ENCODE measurements around the gene COMMD1.
"Not testable (repeated sequence)": the region's sequence is repeated elsewhere in the genome, so short reads cannot be mapped to it uniquely, and the experiment has no call there.

COMMD1 gene

GRCh38 chr2:62142054-62142453 is 236.6 kb downstream of the COMMD1 start:
- TF ChIP-seq CTCF (conservative IDR thresholded peaks at IDR 0.05; ENCODE audit: control insufficient read depth, insufficient read depth, low read depth, low read length): no peak
- no peak overlapping the region for H3K4me3 ChIP-seq (ENCODE audit: control insufficient read depth, low read depth, low read length)
- no peak for DNase-seq (ENCODE audit: low read depth)

- no peak for DNase-seq (ENCODE audit: low read depth)
- H3K4me3 ChIP-seq (ENCODE audit: control insufficient read depth, low read depth, low read length): no peak overlapping the region
- no peak for TF ChIP-seq CTCF (conservative IDR thresholded peaks at IDR 0.05; ENCODE audit: control insufficient read depth, insufficient read depth, low read depth, low read length)
These were observed 238.2 kb downstream of the COMMD1 start for GRCh38 chr2:62143696-62144095.

- DNase-seq (ENCODE audit: low read depth): no peak
- TF ChIP-seq CTCF (conservative IDR thresholded peaks at IDR 0.05; ENCODE audit: control insufficient read depth, insufficient read depth, low read depth, low read length): no peak
- H3K4me3 ChIP-seq (ENCODE audit: control insufficient read depth, low read depth, low read length): no peak overlapping the region
These were observed 239.4 kb downstream of the COMMD1 start for GRCh38 chr2:62144689-62145477.

- DNase-seq (ENCODE audit: low read depth): no peak
- H3K4me3 ChIP-seq (ENCODE audit: control insufficient read depth, low read depth, low read length): no peak overlapping the region
- TF ChIP-seq CTCF (conservative IDR thresholded peaks at IDR 0.05; ENCODE audit: control insufficient read depth, insufficient read depth, low read depth, low read length): no peak
These were observed 240.1 kb downstream of the COMMD1 start for GRCh38 chr2:62145478-62146100.

- DNase-seq (ENCODE audit: low read depth); H3K4me3 ChIP-seq (ENCODE audit: control insufficient read depth, low read depth, low read length): not testable (repeated sequence)
These were observed 241.3 kb downstream of the COMMD1 start for GRCh38 chr2:62146790-62147189.

GRCh38 chr2:62147610-62148301 is 242.3 kb downstream of the COMMD1 start:
- peak; percentile 99 for DNase-seq (ENCODE audit: low read depth)
- no peak overlapping the region for H3K4me3 ChIP-seq (ENCODE audit: control insufficient read depth, low read depth, low read length)
- TF ChIP-seq CTCF (conservative IDR thresholded peaks at IDR 0.05; ENCODE audit: control insufficient read depth, insufficient read depth, low read depth, low read length): no peak

- no peak overlapping the region for H3K4me3 ChIP-seq (ENCODE audit: control insufficient read depth, low read depth, low read length)
- no peak for TF ChIP-seq CTCF (conservative IDR thresholded peaks at IDR 0.05; ENCODE audit: control insufficient read depth, insufficient read depth, low read depth, low read length)
- DNase-seq (ENCODE audit: low read depth): peak; percentile 100
These were observed 244.2 kb downstream of the COMMD1 start for GRCh38 chr2:62149708-62150107.
